MM.1S (cell line): ENCODE measurements around the gene HCAR2.

ENCODE experiments used
- DNase-seq: peaks from one replicate; pipeline ENCODE4 v3.0.0-alpha.2; 2015
- H2AFZ ChIP-seq: fragments of 300-600 bp; sonication (generic); 2 replicates; pipeline ENCODE4 v1.6.0; 2016; ENCODE audit warnings: antibody characterized with exemption, low read length
- H3F3A ChIP-seq: fragments of 300-600 bp; sonication (generic); 2 replicates; pipeline ENCODE4 v1.6.1; 2016; ENCODE audit warnings: mild to moderate bottlenecking, antibody characterized with exemption, low read length, moderate library complexity, mixed read lengths; ENCODE audit not compliant: insufficient read depth
- H3K27ac ChIP-seq: fragments of 300-600 bp; sonication (generic); 2 replicates; pipeline ENCODE4 v1.5.1; 2016; ENCODE audit warnings: mild to moderate bottlenecking, low read length
- H3K27me3 ChIP-seq: fragments of 300-600 bp; sonication (generic); replicated peaks from 2 replicates; pipeline ENCODE4 v1.6.0; 2016; ENCODE audit warnings: low read length; ENCODE audit not compliant: insufficient read depth
- H3K36me3 ChIP-seq: fragments of 300-600 bp; sonication (generic); replicated peaks from 2 replicates; pipeline ENCODE4 v1.6.1; 2016; ENCODE audit warnings: mild to moderate bottlenecking, low read length, mixed read lengths; ENCODE audit not compliant: insufficient read depth
- H3K4me1 ChIP-seq: fragments of 300-600 bp; sonication (generic); 2 replicates; pipeline ENCODE4 v1.6.1; 2016; ENCODE audit warnings: low read length, mixed read lengths
- H3K4me2 ChIP-seq: fragments of 300-600 bp; sonication (generic); 2 replicates; pipeline ENCODE4 v1.6.0; 2016; ENCODE audit warnings: low read depth, low read length
- H3K4me3 ChIP-seq: fragments of 300-600 bp; sonication (generic); 2 replicates; pipeline ENCODE4 v1.5.1; 2016; ENCODE audit warnings: low read length, mixed read lengths
- H3K79me2 ChIP-seq: fragments of 300-600 bp; sonication (generic); 2 replicates; pipeline ENCODE4 v1.6.1; 2016; ENCODE audit warnings: mixed run types, low read length, mixed read lengths
- H3K9ac ChIP-seq: fragments of 300-600 bp; sonication (generic); 2 replicates; pipeline ENCODE4 v1.6.1; 2016; ENCODE audit warnings: low read length, mixed read lengths
- H3K9me2 ChIP-seq: fragments of 300-600 bp; sonication (generic); replicated peaks from 2 replicates; pipeline ENCODE4 v1.6.1; 2016; ENCODE audit warnings: mild to moderate bottlenecking, low read length, mixed read lengths; ENCODE audit not compliant: insufficient read depth
- H3K9me3 ChIP-seq: fragments of 300-600 bp; sonication (generic); replicated peaks from 2 replicates; pipeline ENCODE4 v1.6.1; 2016; ENCODE audit warnings: mild to moderate bottlenecking, low read length, mixed read lengths; ENCODE audit not compliant: insufficient read depth
- H4K20me1 ChIP-seq: fragments of 300-600 bp; sonication (generic); 2 replicates; pipeline ENCODE4 v1.6.1; 2016; ENCODE audit warnings: mild to moderate bottlenecking, low read length, moderate library complexity, mixed read lengths; ENCODE audit not compliant: insufficient read depth
- EZH2 ChIP-seq: fragments of 300-600 bp; sonication (generic); optimal IDR thresholded peaks from 2 replicates; pipeline ENCODE3; 2017; ENCODE audit warnings: low read depth, mild to moderate bottlenecking, antibody characterized with exemption, low read length, mixed read lengths
- EZH2phosphoT487 ChIP-seq: fragments of 300-600 bp; sonication (generic); IDR thresholded peaks from 2 replicates; pipeline ENCODE4 v1.6.1; 2018; ENCODE audit warnings: antibody characterized with exemption, low read length
- TF ChIP-seq, protein P1 (sequence below): fragments of 300-600 bp; sonication (generic); IDR thresholded peaks from 2 replicates; pipeline ENCODE4 v1.5.1; 2016; ENCODE audit warnings: antibody characterized with exemption, low read length, mixed read lengths

HCAR2 gene

GRCh38 chr12:122665759-122666158 lies 37.4 kb downstream of the HCAR2 start:
- no peak for TF ChIP-seq EZH2
- TF ChIP-seq, protein P1, sequence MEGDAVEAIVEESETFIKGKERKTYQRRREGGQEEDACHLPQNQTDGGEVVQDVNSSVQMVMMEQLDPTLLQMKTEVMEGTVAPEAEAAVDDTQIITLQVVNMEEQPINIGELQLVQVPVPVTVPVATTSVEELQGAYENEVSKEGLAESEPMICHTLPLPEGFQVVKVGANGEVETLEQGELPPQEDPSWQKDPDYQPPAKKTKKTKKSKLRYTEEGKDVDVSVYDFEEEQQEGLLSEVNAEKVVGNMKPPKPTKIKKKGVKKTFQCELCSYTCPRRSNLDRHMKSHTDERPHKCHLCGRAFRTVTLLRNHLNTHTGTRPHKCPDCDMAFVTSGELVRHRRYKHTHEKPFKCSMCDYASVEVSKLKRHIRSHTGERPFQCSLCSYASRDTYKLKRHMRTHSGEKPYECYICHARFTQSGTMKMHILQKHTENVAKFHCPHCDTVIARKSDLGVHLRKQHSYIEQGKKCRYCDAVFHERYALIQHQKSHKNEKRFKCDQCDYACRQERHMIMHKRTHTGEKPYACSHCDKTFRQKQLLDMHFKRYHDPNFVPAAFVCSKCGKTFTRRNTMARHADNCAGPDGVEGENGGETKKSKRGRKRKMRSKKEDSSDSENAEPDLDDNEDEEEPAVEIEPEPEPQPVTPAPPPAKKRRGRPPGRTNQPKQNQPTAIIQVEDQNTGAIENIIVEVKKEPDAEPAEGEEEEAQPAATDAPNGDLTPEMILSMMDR, result no peak
- TF ChIP-seq EZH2phosphoT487, result no peak
- Histone ChIP-seq H4K20me1 (no peaks in the 10 kb centered on the region), H3K9me2 (no peaks in the 10 kb centered on the region), H3K79me2 (no peaks in the 10 kb centered on the region), H3K9me3 (no peaks in the 10 kb centered on the region), H3K36me3 (no peaks in the 10 kb centered on the region), H3K4me2 (no peak overlapping the region), H2AFZ (no peak overlapping the region), H3K27me3 (no peaks in the 10 kb centered on the region), H3K4me1 (no peaks in the 10 kb centered on the region), H3F3A (no peaks in the 10 kb centered on the region), H3K4me3 (no peak overlapping the region), H3K9ac (no peak overlapping the region), H3K27ac (no peak overlapping the region)
- DNase-seq, result no peak

DNA sequence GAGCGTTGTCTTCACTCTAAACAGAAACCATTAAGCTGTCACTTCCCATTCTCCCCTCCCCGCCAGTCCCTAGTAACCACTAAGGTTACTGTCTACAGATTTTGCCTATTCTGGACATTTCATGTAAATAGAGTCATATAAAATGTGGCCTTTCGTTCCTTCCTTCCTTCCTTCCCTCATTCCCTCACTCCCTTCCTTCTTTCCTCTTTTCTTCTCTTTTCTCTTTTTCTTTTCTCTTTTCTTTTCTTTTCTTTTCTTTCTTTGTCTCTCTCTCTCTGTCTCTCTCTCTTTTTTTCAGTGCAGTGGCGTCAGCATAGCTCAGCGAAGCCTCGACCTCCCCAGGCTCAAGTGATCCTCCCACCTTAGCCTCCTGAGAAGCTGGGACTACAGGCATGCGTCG lies 37.8 kb downstream of the HCAR2 start:
- Histone ChIP-seq H3K9me2 (no peaks in the 10 kb centered on the region), H3F3A (no peaks in the 10 kb centered on the region), H3K27ac (no peak overlapping the region), H3K9me3 (no peaks in the 10 kb centered on the region), H3K9ac (no peak overlapping the region), H3K4me1 (no peaks in the 10 kb centered on the region), H3K4me2 (no peak overlapping the region), H3K79me2 (no peaks in the 10 kb centered on the region), H3K27me3 (no peaks in the 10 kb centered on the region), H3K4me3 (no peak overlapping the region), H4K20me1 (no peaks in the 10 kb centered on the region), H2AFZ (no peak overlapping the region), H3K36me3 (no peaks in the 10 kb centered on the region)
- TF ChIP-seq, protein P1, result no peak
- TF ChIP-seq EZH2phosphoT487, result no peak
- TF ChIP-seq EZH2, result no peak
- no peak for DNase-seq

- Histone ChIP-seq H3K27me3 (no peaks in the 10 kb centered on the region), H3K4me3 (no peak overlapping the region), H3K4me1 (no peaks in the 10 kb centered on the region), H3K36me3 (no peaks in the 10 kb centered on the region), H3F3A (no peaks in the 10 kb centered on the region), H3K9ac (no peak overlapping the region), H3K27ac (no peak overlapping the region), H3K9me3 (no peaks in the 10 kb centered on the region), H2AFZ (no peak overlapping the region), H4K20me1 (no peaks in the 10 kb centered on the region), H3K9me2 (no peaks in the 10 kb centered on the region), H3K79me2 (no peaks in the 10 kb centered on the region), H3K4me2 (no peak overlapping the region)
- TF ChIP-seq, protein P1, result no peak
- TF ChIP-seq EZH2phosphoT487, result no peak
- no peak for TF ChIP-seq EZH2
- no peak for DNase-seq
Measured at GRCh38 chr12:122661938-122662337, 41.2 kb downstream of the HCAR2 start.

GRCh38 chr12:122661246-122661645 lies 41.9 kb downstream of the HCAR2 start:
- DNase-seq, result no peak
- no peaks in the 10 kb centered on the region for H3K9me2 ChIP-seq
- H3K27me3 ChIP-seq, result no peaks in the 10 kb centered on the region
- TF ChIP-seq EZH2phosphoT487 (no peak), EZH2 (no peak)
- TF ChIP-seq, protein P1, result no peak
- H3K9me3 ChIP-seq, result no peaks in the 10 kb centered on the region
- no peaks in the 10 kb centered on the region for H3K79me2 ChIP-seq
- no peak overlapping the region for H2AFZ ChIP-seq
- no peaks in the 10 kb centered on the region for H3F3A ChIP-seq
- no peak overlapping the region for H3K9ac ChIP-seq
- H3K36me3 ChIP-seq, result no peaks in the 10 kb centered on the region
- H3K27ac ChIP-seq, result no peak overlapping the region
- no peak overlapping the region for H3K4me3 ChIP-seq
- no peaks in the 10 kb centered on the region for H4K20me1 ChIP-seq
- H3K4me1 ChIP-seq, result no peaks in the 10 kb centered on the region
- no peak overlapping the region for H3K4me2 ChIP-seq
